H4 (cell line): ENCODE measurements around the gene XIRP2. TPM values are rescaled to one million over a fixed set of nuclear protein-coding genes. Genes with fewer than 3 reads are reported as not detected.

ENCODE experiments used
- DNase-seq: peaks from one replicate; pipeline ENCODE4 v3.0.0-alpha.2; 2015; ENCODE audit warnings: low spot score
- total RNA-seq: library from RNA; depleted of rRNA; stranded (reverse); fragments of >200 nt; shearing (Covaris generic); gene quantifications from 2 replicates; pipeline ENCODE4 v1.2.3, GENCODE V29; 2014

The XIRP2 gene
- total RNA-seq, 1 experiment from 2014 or later: not detected

GRCh38 chr2:167292430-167293171 is 404.3 kb downstream of the XIRP2 start, which contains the start of gene B3GALT1:
TSS of gene B3GALT1 (plus strand) at chr2:167293001.
- DNase-seq: peak; percentile 83

- DNase-seq: peak; percentile 3
These were observed 405.0 kb downstream of the XIRP2 start for GRCh38 chr2:167293172-167293781.

- DNase-seq: peak; percentile 8
These were observed 405.9 kb downstream of the XIRP2 start for GRCh38 chr2:167293943-167294775.

- no peak for DNase-seq
These were observed 406.5 kb downstream of the XIRP2 start for GRCh38 chr2:167294776-167295140.

GRCh38 chr2:167297292-167297691 is 409.0 kb downstream of the XIRP2 start:
- no peak for DNase-seq

- DNase-seq: no peak
These were observed 409.7 kb downstream of the XIRP2 start for GRCh38 chr2:167298017-167298416.
